Pancreas (tissue), 10 donors: ENCODE measurements around the gene ZSWIM5. TPM values are rescaled to one million over a fixed set of nuclear protein-coding genes. Genes with fewer than 3 reads are reported as not detected.
"Not testable (repeated sequence)": the region's sequence is repeated elsewhere in the genome, so short reads cannot be mapped to it uniquely, and the experiment has no call there.

ENCODE experiments used
- ATAC-seq, 4 donors: fragments of 200-7000 bp; cut with Tn5 transposase; one replicate each; pipeline versions ENCODE4 v1.8.0 to v1.9.1; 2020; ENCODE audit warnings: mild to moderate bottlenecking in 4 of 4, moderate library complexity in 4 of 4
- DNase-seq, 6 donors: peaks; one replicate each; pipeline ENCODE4 v3.0.0-alpha.2; 2020
- FAIRE-seq: peaks from 2 replicates; lab custom pipeline; 2012; peaks lifted over from hg19 to GRCh38; lab: Jason Lieb, UNC
- H3K27ac ChIP-seq, 4 donors: fragments of 200-600 bp; sonication (generic); 1 replicate in 3 of 4; 2 replicates in 1 of 4; pipeline versions ENCODE4 v1.5.0 to v1.8.0; 2020
- H3K27me3 ChIP-seq, 4 donors: fragments of 200-600 bp; one replicate each; pipeline ENCODE4 v1.8.0; 2021
- H3K36me3 ChIP-seq, 3 donors: fragments of 200-600 bp; sonication (generic) in 1 of 3; one replicate each; pipeline versions ENCODE4 v1.5.0 to v1.8.0; 2020 to 2021
- H3K4me1 ChIP-seq, 3 donors: fragments of 200-600 bp; one replicate each; pipeline ENCODE4 v1.8.0; 2021
- H3K4me3 ChIP-seq, 4 donors: fragments of 200-600 bp; sonication (generic) in 2 of 4; one replicate each; pipeline versions ENCODE4 v1.5.0 to v1.8.0; 2020 to 2021
- H3K9me3 ChIP-seq, 4 donors: fragments of 200-600 bp; one replicate each; pipeline ENCODE4 v1.8.0; 2021
- CTCF ChIP-seq, 4 donors: fragments of 200-600 bp; sonication (generic) in 3 of 4; IDR thresholded peaks; one replicate each; pipeline versions ENCODE4 v1.5.0 to v1.8.0; 2021; ENCODE audit warnings: antibody characterized with exemption in 4 of 4
- WGBS, 2 donors: extraction: QIAGEN DNeasy Blood & Tissue Kit; methylation state at CpG; one replicate each; pipeline ENCODE4 v1.1.7; 2013; 5-methylcytosine and 5-hydroxymethylcytosine counted together
- intact Hi-C, 3 donors: fragments of 100-400 bp; cut with DNase I; formaldehyde crosslinking; loops; one replicate each; pipeline versions ENCODE4 v1.11.1 to v1.14.2; 2022
- polyA plus RNA-seq, 2 donors: library from polyadenylated mRNA; stranded (reverse); fragments of 200-250 nt; gene quantifications; one replicate each; pipeline ENCODE4 v1.2.3, GENCODE V29; 2013
- total RNA-seq, 6 donors: library from RNA; stranded (reverse); fragmentation: NEBNext Ultra II Directional in 4 of 6; extraction: Animal tissue kit (Norgen Biotek cat#: 25700) in 4 of 6; gene quantifications; one replicate each; pipeline versions ENCODE4 v1.2.1 to v1.2.4, GENCODE V29; 2021 to 2023
- donor health status: healthy with polysubstance abuse.
- donor health status: DM: no; HTN: no; CAD: no; lungs with moderate emphysema.
- donor health status: DM: no; HTN: no; CAD: no.
- donor health status: control.
- donor health status: control.
- donor health status: Bipolar disorder and iron deficiency.
- donor health status: DM: yes; HTN: yes; CAD: no.
- donor health status: DM: no; HTN: no; CAD: no.
- donor health status: DM: no; HTN: no; CAD: no.
- donor health status: DM: yes; HTN: yes; CAD: no.

The ZSWIM5 gene
- total and polyA plus RNA-seq, 8 donors, result 0.76 to 2.7 (median 2.4) TPM

DNA sequence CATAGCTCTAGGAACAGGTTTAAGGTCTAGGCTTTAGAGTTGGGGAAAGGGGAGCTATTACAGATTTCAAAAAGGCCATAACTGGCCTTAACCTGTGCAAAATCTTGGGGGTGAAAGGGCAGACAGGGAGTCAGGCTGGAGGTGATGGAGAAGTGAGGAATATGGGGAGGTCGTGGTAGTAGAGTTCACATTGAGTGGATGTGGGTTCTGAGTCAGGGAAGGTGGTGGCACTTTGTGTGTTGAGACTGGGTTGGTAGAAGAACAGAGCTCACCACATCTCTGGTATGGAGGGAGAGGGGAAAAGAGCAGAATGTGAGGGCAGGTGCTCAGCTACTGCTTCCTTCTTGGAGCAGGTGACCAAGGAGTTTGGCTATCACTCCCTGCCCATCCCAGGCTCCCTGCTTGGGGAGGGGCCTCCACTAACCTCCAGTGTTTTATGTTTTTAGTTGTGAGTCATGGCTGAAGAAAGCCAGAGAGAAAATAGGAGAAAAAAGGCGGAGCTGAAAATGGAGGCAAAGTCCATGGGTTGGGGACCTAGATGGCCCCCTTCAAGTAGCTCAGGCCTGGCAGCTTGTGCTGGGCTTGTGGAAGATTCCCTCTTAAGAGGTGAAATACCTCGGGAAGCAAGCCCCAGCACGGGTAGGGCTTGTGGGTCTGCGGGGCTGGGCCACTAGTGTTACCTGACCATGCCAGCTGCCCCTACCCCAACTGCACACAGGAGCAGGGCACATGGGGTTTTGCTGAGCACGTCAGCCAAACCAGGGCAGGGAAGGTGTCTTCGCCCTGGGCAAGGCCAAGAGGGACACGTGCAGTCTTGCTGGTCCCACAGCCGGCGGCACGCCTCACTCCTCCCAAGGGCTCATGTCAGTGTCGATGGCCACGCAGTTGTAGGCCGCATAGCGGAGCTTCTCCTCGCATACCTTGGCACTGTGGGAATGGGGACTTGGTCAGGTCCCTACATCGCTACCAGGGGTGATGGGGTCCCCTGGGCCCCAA is 203.5 kb downstream of the ZSWIM5 start:
- ATAC-seq (no peak), DNase-seq (no peak), FAIRE-seq (no peak)
- intact Hi-C loops, result loop anchor here in 1 of 3 donors (10.0 kb wide), 1 partner anchor 168 kb away; no protein-coding TSS in a partner anchor
- no peaks in the 10 kb centered on the region for H3K9me3 ChIP-seq
- WGBS, 2 donors, result 88 to 94% methylated on average over 17 of the region's 17 CpGs
- no peak for TF ChIP-seq CTCF (IDR thresholded peaks at IDR 0.05)
- peaks cover 3 to 48% (median 46%) of the 10 kb centered on the region in 3 donors for H3K36me3 ChIP-seq
- no peak overlapping the region for H3K4me3 ChIP-seq
- H3K27ac ChIP-seq, result no peak overlapping the region
- H3K27me3 ChIP-seq, result no peaks in the 10 kb centered on the region
- H3K4me1 ChIP-seq, result no peaks in the 10 kb centered on the region

DNA sequence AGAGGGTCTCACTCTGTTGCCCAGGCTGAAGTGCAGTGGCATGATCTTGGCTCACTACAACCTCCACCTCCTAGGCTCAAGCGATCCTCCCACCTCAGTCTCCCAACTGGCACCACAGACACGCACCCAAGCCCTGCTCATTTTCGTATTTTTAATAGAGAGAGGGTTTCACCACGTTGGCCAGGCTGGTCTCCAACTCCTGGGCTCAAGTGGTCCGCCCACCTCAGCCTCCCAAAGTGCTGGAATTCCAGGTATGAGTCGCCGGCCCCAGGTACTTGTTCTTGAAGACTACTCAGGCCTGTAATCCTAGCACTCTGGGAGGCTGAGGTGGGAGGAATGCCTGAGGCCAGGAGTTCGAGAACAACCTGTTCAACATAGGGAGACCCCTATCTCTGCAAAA is 204.8 kb downstream of the ZSWIM5 start:
- not testable (repeated sequence) for ATAC-seq, FAIRE-seq, H3K4me3 ChIP-seq, H3K4me1 ChIP-seq, H3K9me3 ChIP-seq, DNase-seq, H3K27ac ChIP-seq, H3K27me3 ChIP-seq
- WGBS, 2 donors, result 84 to 91% methylated on average over 8 of the region's 8 CpGs
- H3K36me3 ChIP-seq, result peaks cover 0 to 35% (median 34%) of the 10 kb centered on the region in 3 donors
- intact Hi-C loops, result loop anchor here in 1 of 3 donors (10.0 kb wide), 1 partner anchor 167 kb away; no protein-coding TSS in a partner anchor

- peak; percentile 25 to 83 (median 74) for ATAC-seq
- peaks cover 0 to 34% (median 33%) of the 10 kb centered on the region in 3 donors for H3K36me3 ChIP-seq
- no peaks in the 10 kb centered on the region for H3K27me3 ChIP-seq
- 50 to 57% methylated on average over 7 of the region's 7 CpGs for WGBS, 2 donors
- H3K4me1 ChIP-seq, result no peaks in the 10 kb centered on the region
- TF ChIP-seq CTCF (IDR thresholded peaks at IDR 0.05), result no peak
- H3K9me3 ChIP-seq, result no peaks in the 10 kb centered on the region
- H3K4me3 ChIP-seq, result no peak overlapping the region
- no peak for FAIRE-seq
- DNase-seq, result no peak
- no peak overlapping the region for H3K27ac ChIP-seq
- intact Hi-C loops, result loop anchor here in 1 of 3 donors (10.0 kb wide), 1 partner anchor 166 kb away; no protein-coding TSS in a partner anchor
Observed at GRCh38 chr1:45001011-45001481, 205.4 kb downstream of the ZSWIM5 start.

DNA sequence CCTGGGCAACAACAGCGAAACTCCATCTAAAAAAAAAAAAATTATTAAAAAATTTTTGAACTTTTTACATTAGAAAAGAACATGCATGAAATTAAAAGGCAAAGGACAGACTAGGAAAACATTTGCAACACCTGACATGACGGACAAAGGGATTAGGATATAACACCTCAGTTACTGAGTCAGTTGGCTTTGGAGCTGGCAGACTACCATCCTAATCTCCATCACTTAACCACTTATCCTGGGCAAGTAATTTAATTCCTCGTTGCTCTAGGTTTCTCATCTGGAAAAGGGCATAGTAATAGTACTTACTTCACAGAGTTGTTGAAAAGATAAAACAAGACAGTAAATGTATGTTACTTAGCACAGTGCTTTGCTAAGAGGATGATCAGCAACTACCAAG is 207.2 kb downstream of the ZSWIM5 start:
- whole genome bisulfite sequencing, 2 donors, result 73 to 77% methylated on average over 3 of the region's 3 CpGs
- Histone ChIP-seq H3K27me3 (no peaks in the 10 kb centered on the region), H3K9me3 (no peaks in the 10 kb centered on the region), H3K36me3 (peaks cover 0 to 18% (median 15%) of the 10 kb centered on the region in 3 donors), H3K4me1 (no peaks in the 10 kb centered on the region), H3K27ac (no peak overlapping the region), H3K4me3 (no peak overlapping the region)
- ATAC-seq (no peak), FAIRE-seq (no peak), DNase-seq (no peak)
- no peak for TF ChIP-seq CTCF (IDR thresholded peaks at IDR 0.05)
- intact Hi-C loops, result no loop called here

DNA sequence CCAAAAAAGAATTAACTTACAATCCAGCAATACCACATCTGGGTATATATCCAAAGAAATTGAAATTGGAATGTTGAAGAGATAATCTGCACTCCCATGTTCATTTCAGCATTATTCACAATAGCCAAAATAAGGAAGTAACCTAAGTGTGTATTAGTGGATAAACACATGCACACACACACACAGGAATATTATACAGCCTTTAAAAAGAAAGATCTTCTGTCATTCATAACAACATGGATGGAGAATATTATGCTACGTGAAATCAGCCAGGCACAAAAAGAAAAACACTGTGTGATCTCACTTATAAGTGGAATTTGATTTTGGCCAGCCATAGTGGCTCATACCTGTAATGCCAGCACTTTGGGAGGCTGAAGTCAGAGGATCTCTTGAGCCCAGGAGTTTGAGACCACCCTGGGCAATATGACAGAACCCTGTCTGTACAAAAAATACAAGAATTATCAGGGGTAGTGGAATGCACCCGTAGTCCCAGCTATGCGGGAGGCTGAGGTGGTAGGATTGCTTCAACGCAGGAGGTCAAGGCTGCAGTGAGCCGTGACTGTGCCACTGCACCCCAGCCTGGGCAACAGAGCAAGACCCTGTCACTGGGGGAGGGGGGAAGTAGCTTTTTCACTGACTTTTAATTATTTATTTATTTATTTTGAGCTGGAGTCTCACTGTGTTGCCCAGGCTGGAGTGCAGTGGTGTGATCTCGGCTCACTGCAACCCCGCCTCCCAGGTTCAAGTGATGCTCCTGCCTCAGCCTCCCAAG is 210.8 kb downstream of the ZSWIM5 start:
- 89 to 95% methylated on average over 7 of the region's 7 CpGs for WGBS, 2 donors
- H3K4me3 ChIP-seq, result no peak overlapping the region
- no peaks in the 10 kb centered on the region for H3K9me3 ChIP-seq
- no peak for FAIRE-seq
- H3K4me1 ChIP-seq, result no peaks in the 10 kb centered on the region
- no peaks in the 10 kb centered on the region for H3K27me3 ChIP-seq
- no peak for DNase-seq
- no peaks in the 10 kb centered on the region for H3K36me3 ChIP-seq
- H3K27ac ChIP-seq, result no peak overlapping the region
- no peak for TF ChIP-seq CTCF (IDR thresholded peaks at IDR 0.05)
- intact Hi-C loops, result no loop called here
- no peak for ATAC-seq
